Suprapubic skin (tissue), 4 donors: ENCODE measurements around the gene LAMTOR5. TPM values are rescaled to one million over a fixed set of nuclear protein-coding genes. Genes with fewer than 3 reads are reported as not detected.
A peak's percentile ranks its signal among the peaks of the same experiment; 100 is the strongest.

Experiments used
- DNase-seq, 2 donors: peaks; one replicate each; pipeline ENCODE4 v3.0.0-alpha.2; 2019; ENCODE audit warnings: low spot score in 2 of 2
- H3K27ac ChIP-seq: fragments of 200-600 bp; sonication (generic); one replicate; pipeline ENCODE4 v1.5.1; 2019
- H3K27me3 ChIP-seq: fragments of 200-600 bp; sonication (generic); one replicate; pipeline ENCODE4 v1.5.1; 2019
- H3K36me3 ChIP-seq: fragments of 200-600 bp; sonication (generic); one replicate; pipeline ENCODE4 v1.5.1; 2019
- H3K4me1 ChIP-seq: fragments of 200-600 bp; sonication (generic); one replicate; pipeline ENCODE4 v1.5.1; 2019
- H3K4me3 ChIP-seq: fragments of 200-600 bp; sonication (generic); one replicate; pipeline ENCODE4 v1.5.1; 2019; ENCODE audit warnings: mild to moderate bottlenecking
- H3K9me3 ChIP-seq: fragments of 200-600 bp; sonication (generic); one replicate; pipeline ENCODE4 v1.5.1; 2019
- CTCF ChIP-seq, 2 donors: fragments of 200-600 bp in 1 of 2; fragments of 450-650 bp in 1 of 2; sonication (generic) in 1 of 2; IDR thresholded peaks; one replicate each; pipeline ENCODE4 v1.5.1; 2016 to 2019; ENCODE audit warnings: antibody characterized with exemption in 2 of 2, mild to moderate bottlenecking in 1 of 2, moderate library complexity in 1 of 2
- EP300 ChIP-seq: sonication (generic); formaldehyde crosslinking; IDR thresholded peaks from one replicate; pipeline ENCODE4 v1.6.1; 2017; ENCODE audit warnings: antibody characterized with exemption
- POLR2A ChIP-seq, 2 donors: fragments of 450-650 bp; IDR thresholded peaks; one replicate each; pipeline ENCODE4 v1.6.1; 2017; ENCODE audit warnings: antibody characterized with exemption in 2 of 2, mild to moderate bottlenecking in 2 of 2, moderate library complexity in 2 of 2
- POLR2AphosphoS5 ChIP-seq, 3 donors: sonication (generic); formaldehyde crosslinking; IDR thresholded peaks; one replicate each; pipeline ENCODE4 v1.6.1; 2017; ENCODE audit warnings: antibody characterized with exemption in 3 of 3
- WGBS: methylation state at CpG from one replicate; pipeline ENCODE4 v1.1.5; 2018; 5-methylcytosine and 5-hydroxymethylcytosine counted together
- total RNA-seq, 4 donors: library from RNA; depleted of rRNA; stranded (reverse); fragments of >200 nt; gene quantifications; one replicate each; pipeline ENCODE4 v1.1.0, GENCODE V29; 2016

The LAMTOR5 gene
- 10 to 100 TPM; 53.7 to 81.2 (median 63.3) TPM for total RNA-seq

- H3K36me3 ChIP-seq: peaks cover 31% of the 10 kb centered on the region
- peak within 1 kb of the TSS; percentile 92 for H3K27ac ChIP-seq
- H3K9me3 ChIP-seq: no peaks in the 10 kb centered on the region
- H3K27me3 ChIP-seq: no peaks in the 10 kb centered on the region
- H3K4me3 ChIP-seq: peak within 1 kb of the TSS; percentile 76
- H3K4me1 ChIP-seq: peaks cover 25% of the 10 kb centered on the region
- peak; percentile 97 for DNase-seq
- TF ChIP-seq CTCF (IDR thresholded peaks at IDR 0.05) (no peak), POLR2A (IDR thresholded peaks at IDR 0.05) (peak in 1 of 2 donors; percentile 84), EP300 (no peak), POLR2AphosphoS5 (IDR thresholded peaks at IDR 0.05) (peak; percentile 92 to 99 (median 93))
- WGBS: under 1% methylated on average over 26 of the region's 76 CpGs
These were observed at the start of gene LAMTOR5 for GRCh38 chr1:110407260-110408210. LAMTOR5 (minus strand) TSS chr1:110407694; CDS start chr1:110407620, 74 bp downstream.

- Histone ChIP-seq H3K9me3 (no peaks in the 10 kb centered on the region), H3K4me3 (no peak overlapping the region), H3K36me3 (no peaks in the 10 kb centered on the region), H3K27me3 (peaks cover 3% of the 10 kb centered on the region), H3K27ac (no peak overlapping the region), H3K4me1 (no peaks in the 10 kb centered on the region)
- TF ChIP-seq POLR2A (IDR thresholded peaks at IDR 0.05): no peak
- TF ChIP-seq CTCF (IDR thresholded peaks at IDR 0.05): no peak
- no peak for TF ChIP-seq EP300
- TF ChIP-seq POLR2AphosphoS5 (IDR thresholded peaks at IDR 0.05): no peak
- 95% methylated on average over 5 of the region's 5 CpGs for WGBS
- no peak for DNase-seq
These were observed 49.7 kb upstream of the LAMTOR5 start for GRCh38 chr1:110457206-110457605.

- no peak overlapping the region for H3K4me3 ChIP-seq
- no peak overlapping the region for H3K27ac ChIP-seq
- no peaks in the 10 kb centered on the region for H3K4me1 ChIP-seq
- H3K9me3 ChIP-seq: no peaks in the 10 kb centered on the region
- no peak for TF ChIP-seq POLR2A (IDR thresholded peaks at IDR 0.05)
- no peak for TF ChIP-seq EP300
- TF ChIP-seq CTCF (IDR thresholded peaks at IDR 0.05): no peak
- TF ChIP-seq POLR2AphosphoS5 (IDR thresholded peaks at IDR 0.05): no peak
- no peak for DNase-seq
- H3K27me3 ChIP-seq: peaks cover 13% of the 10 kb centered on the region
- WGBS: 78% methylated on average over 8 of the region's 8 CpGs
- no peaks in the 10 kb centered on the region for H3K36me3 ChIP-seq
These were observed 47.7 kb upstream of the LAMTOR5 start for GRCh38 chr1:110455151-110455550.

DNA sequence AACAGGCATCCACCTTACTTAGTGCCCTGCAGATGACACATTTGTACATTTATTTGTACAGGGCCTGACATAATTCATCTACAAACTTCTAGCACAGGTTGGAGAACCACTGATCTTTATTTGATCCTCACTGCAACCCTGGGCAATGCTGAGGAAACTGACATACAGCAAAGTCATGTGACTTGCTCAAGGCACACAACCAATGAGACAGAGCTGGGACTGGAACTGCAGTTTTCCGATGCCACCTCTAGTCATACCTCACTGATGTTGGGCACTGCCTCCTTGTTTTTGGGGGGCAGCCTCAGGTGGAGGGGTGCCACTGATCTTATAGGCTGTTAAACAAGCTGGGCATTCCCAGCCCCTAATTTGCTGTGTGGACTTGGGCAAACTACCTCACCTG lies 46.8 kb upstream of the LAMTOR5 start:
- no peak for TF ChIP-seq POLR2A (IDR thresholded peaks at IDR 0.05)
- no peak for TF ChIP-seq CTCF (IDR thresholded peaks at IDR 0.05)
- no peak for TF ChIP-seq EP300
- no peak for TF ChIP-seq POLR2AphosphoS5 (IDR thresholded peaks at IDR 0.05)
- Histone ChIP-seq H3K4me1 (no peaks in the 10 kb centered on the region), H3K36me3 (no peaks in the 10 kb centered on the region), H3K4me3 (no peak overlapping the region), H3K27me3 (peaks cover 20% of the 10 kb centered on the region), H3K27ac (no peak overlapping the region), H3K9me3 (no peaks in the 10 kb centered on the region)
- no CpG with 5 or more reads among the region's 1 CpG for WGBS
- no peak for DNase-seq

DNA sequence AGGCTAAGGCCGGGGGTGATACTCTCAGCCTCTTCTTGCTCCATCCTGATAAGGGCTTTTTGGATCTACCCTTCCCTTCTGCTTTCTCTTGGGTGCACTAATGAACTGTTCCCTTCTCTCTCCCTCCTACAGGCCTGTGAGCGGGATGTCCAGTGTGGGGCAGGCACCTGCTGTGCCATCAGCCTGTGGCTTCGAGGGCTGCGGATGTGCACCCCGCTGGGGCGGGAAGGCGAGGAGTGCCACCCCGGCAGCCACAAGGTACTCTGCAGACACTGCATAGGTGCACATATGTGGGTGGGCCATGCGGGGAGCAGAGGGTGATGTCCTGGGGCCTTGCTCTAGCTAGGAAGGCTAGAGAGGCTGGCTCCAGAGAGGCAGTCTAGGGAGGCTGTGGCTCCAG lies 46.3 kb upstream of the LAMTOR5 start:
- no peak for DNase-seq
- H3K27me3 ChIP-seq: peaks cover 20% of the 10 kb centered on the region
- TF ChIP-seq EP300 (no peak), POLR2A (IDR thresholded peaks at IDR 0.05) (no peak), CTCF (IDR thresholded peaks at IDR 0.05) (no peak), POLR2AphosphoS5 (IDR thresholded peaks at IDR 0.05) (no peak)
- no peaks in the 10 kb centered on the region for H3K4me1 ChIP-seq
- H3K4me3 ChIP-seq: no peak overlapping the region
- H3K9me3 ChIP-seq: no peaks in the 10 kb centered on the region
- 86% methylated on average over 8 of the region's 9 CpGs for WGBS
- H3K36me3 ChIP-seq: no peaks in the 10 kb centered on the region
- no peak overlapping the region for H3K27ac ChIP-seq
